HepG2 (cell line): Measurements from ENCODE around the gene CAMKK1. TPM values are rescaled to one million over a fixed set of nuclear protein-coding genes. Genes with fewer than 3 reads are reported as not detected.
A peak's percentile ranks its signal among the peaks of the same experiment; 100 is the strongest.

ENCODE experiments used
- CREM ChIP-seq, 2 experiments: sonication (generic) in 1 of 2; formaldehyde crosslinking in 1 of 2; IDR thresholded peaks; 2 replicates each; pipeline versions ENCODE4 v1.4.0 to v1.6.1; 2016 to 2020; ENCODE audit warnings: antibody characterized with exemption in 1 of 2, mild to moderate bottlenecking in 1 of 2, missing genetic modification reagents in 1 of 2
- FOXO1 ChIP-seq: sonication (generic); formaldehyde crosslinking; IDR thresholded peaks from 2 replicates; pipeline ENCODE4 v1.4.0; 2020; ENCODE audit warnings: missing genetic modification reagents
- KDM4B ChIP-seq: sonication (generic); formaldehyde crosslinking; IDR thresholded peaks from 2 replicates; pipeline ENCODE4 v1.4.0; 2020; ENCODE audit warnings: missing genetic modification reagents
- KMT2A ChIP-seq: sonication (generic); formaldehyde crosslinking; IDR thresholded peaks from 2 replicates; pipeline ENCODE4 v1.4.0; 2020; ENCODE audit warnings: missing genetic modification reagents
- LCORL ChIP-seq, 2 experiments: fragments of 450-650 bp in 1 of 2; sonication (generic) in 1 of 2; formaldehyde crosslinking in 1 of 2; IDR thresholded peaks; 2 replicates each; pipeline versions ENCODE4 v1.5.0 to v1.6.1; 2017 to 2020; ENCODE audit warnings: antibody characterized with exemption in 1 of 2, missing genetic modification reagents in 1 of 2
- NFE2L2 ChIP-seq: fragments of 150-350 bp; IDR thresholded peaks from 2 replicates; pipeline ENCODE4 v1.6.1; 2014; ENCODE audit warnings: low read length
- SETDB1 ChIP-seq: sonication (generic); formaldehyde crosslinking; IDR thresholded peaks from 2 replicates; pipeline ENCODE4 v1.5.1; 2020; ENCODE audit warnings: missing genetic modification reagents, mild to moderate bottlenecking, borderline replicate concordance
- SKI ChIP-seq: fragments of 450-650 bp; IDR thresholded peaks from one replicate; pipeline ENCODE4 v1.6.1; 2018; ENCODE audit warnings: mild to moderate bottlenecking; ENCODE audit not compliant: partially characterized antibody
- ZNF432 ChIP-seq: sonication (generic); formaldehyde crosslinking; IDR thresholded peaks from 2 replicates; pipeline ENCODE4 v1.5.0; 2020; ENCODE audit warnings: missing genetic modification reagents, mild to moderate bottlenecking, borderline replicate concordance
- ZNF569 ChIP-seq: sonication (generic); formaldehyde crosslinking; IDR thresholded peaks from 2 replicates; pipeline ENCODE4 v1.5.0; 2020; ENCODE audit warnings: mild to moderate bottlenecking, missing genetic modification reagents, moderate library complexity, borderline replicate concordance
- ZNF614 ChIP-seq: IDR thresholded peaks from 2 replicates; pipeline ENCODE4 v1.6.1; 2018; ENCODE audit warnings: missing biosample characterization, missing genetic modification reagents, inconsistent platforms, borderline replicate concordance
- ZNF839 ChIP-seq: sonication (generic); formaldehyde crosslinking; IDR thresholded peaks from 2 replicates; pipeline ENCODE4 v1.4.0; 2020; ENCODE audit warnings: missing genetic modification reagents, mild to moderate bottlenecking, borderline replicate concordance
- polyA plus RNA-seq, 8 experiments: library from polyadenylated mRNA; depleted of rRNA in 3 of 8; stranded (reverse) in 7 of 8; unstranded in 1 of 8; fragments of >200 nt; fragmentation: Illumina TruSeq in 4 of 8; extraction: Trizol in 4 of 8; gene quantifications; 2 replicates each; pipeline versions ENCODE4 v1.2.1 to v1.2.3, GENCODE V29; 2011 to 2016; ENCODE audit warnings: low read depth in 4 of 8, missing spikeins in 1 of 8, mixed read lengths in 1 of 8; ENCODE audit not compliant: insufficient read depth in 1 of 8
- total RNA-seq, 5 experiments: library from RNA; depleted of rRNA; stranded (reverse); fragments of >200 nt; fragmentation: Illumina TruSeq; extraction: Trizol; gene quantifications; 2 replicates each; pipeline ENCODE4 v1.2.3, GENCODE V29; 2016; ENCODE audit warnings: low read depth in 1 of 5
- TF ChIP-seq, protein P1 (sequence below), 2 experiments: sonication (generic) in 1 of 2; formaldehyde crosslinking in 1 of 2; IDR thresholded peaks; 2 replicates each; pipeline versions ENCODE4 v1.4.0 to v1.6.1; 2018 to 2020; ENCODE audit warnings: missing genetic modification reagents in 2 of 2, borderline replicate concordance in 1 of 2, low read depth in 1 of 2, mild to moderate bottlenecking in 1 of 2, missing biosample characterization in 1 of 2
- TF ChIP-seq, protein P2 (sequence below): sonication (generic); formaldehyde crosslinking; IDR thresholded peaks from 2 replicates; pipeline ENCODE4 v1.4.0; 2020; ENCODE audit warnings: mild to moderate bottlenecking, missing genetic modification reagents
- TF ChIP-seq, protein P3 (sequence below): sonication (generic); formaldehyde crosslinking; IDR thresholded peaks from 2 replicates; pipeline ENCODE4 v1.4.0; 2020; ENCODE audit warnings: mild to moderate bottlenecking, low read depth, missing genetic modification reagents

Gene CAMKK1
- total and polyA plus RNA-seq, 2 of the 13 experiments (the other 11 are each of a cell fraction or from before 2014, with no cell fraction given): 1.5 to 1.6 TPM

DNA sequence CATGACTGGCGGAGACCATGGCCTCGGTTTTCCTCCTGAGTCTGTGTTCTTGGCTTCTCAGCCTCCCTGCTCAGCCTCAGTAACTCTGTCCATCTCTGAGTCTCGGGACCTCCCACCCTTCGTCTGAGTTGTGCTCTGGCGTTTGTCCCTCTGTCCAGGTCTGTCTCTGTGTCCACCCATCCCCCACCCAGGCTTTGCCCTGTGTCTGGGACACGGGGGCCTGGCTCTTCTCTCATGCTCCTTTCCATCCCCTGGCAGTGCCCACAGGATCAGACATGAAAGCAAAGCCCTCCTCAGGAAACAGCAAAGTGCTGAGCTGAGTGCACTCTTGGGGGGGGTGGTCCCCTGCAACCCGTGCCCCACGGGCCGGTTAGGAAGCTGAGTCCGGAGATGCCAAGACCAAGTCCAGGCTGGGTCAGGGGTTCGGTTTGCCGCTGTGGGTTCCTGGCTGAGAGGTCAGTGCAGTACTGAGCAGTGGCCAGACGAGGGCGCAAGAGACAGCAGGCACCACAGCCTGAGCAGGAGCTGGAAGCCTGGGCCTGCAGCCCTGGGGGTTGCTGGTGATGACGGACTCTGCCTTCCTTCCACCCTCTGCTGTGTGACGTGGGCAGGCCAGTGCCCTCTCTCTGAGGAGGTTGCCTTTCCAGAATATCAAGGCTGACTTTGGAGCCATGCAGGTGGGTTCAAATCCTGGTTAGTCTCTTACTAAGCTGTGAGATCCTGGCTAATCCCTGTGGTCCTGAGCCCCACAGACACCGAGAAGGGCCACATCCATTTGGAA lies 20.9 kb upstream of the CAMKK1 start (continued):
- TF ChIP-seq ZNF569 (no peak), LCORL (IDR thresholded peaks at IDR 0.05) (no peak), LCORL (CRISPR knock-in tag; IDR thresholded peaks at IDR 0.05) (no peak), SETDB1 (CRISPR knock-in tag) (no peak), ZNF839 (CRISPR knock-in tag) (no peak), SKI (no peak), ZNF614 (CRISPR knock-in tag) (0 out of 2 replicates have a peak, but pooled peaks have one; percentile 30), ZNF432 (CRISPR knock-in tag) (no peak), CREM (IDR thresholded peaks at IDR 0.05) (no peak; the same call in 1 of the 2 replicates), CREM (CRISPR knock-in tag; IDR thresholded peaks at IDR 0.05) (no peak), KDM4B (0 out of 2 replicates have a peak, but pooled peaks have one; percentile 55), KMT2A (CRISPR knock-in tag) (no peak), FOXO1 (CRISPR knock-in tag) (0 out of 2 replicates have a peak, but pooled peaks have one; percentile 18), NFE2L2 (no peak)
- TF ChIP-seq, protein P1, sequence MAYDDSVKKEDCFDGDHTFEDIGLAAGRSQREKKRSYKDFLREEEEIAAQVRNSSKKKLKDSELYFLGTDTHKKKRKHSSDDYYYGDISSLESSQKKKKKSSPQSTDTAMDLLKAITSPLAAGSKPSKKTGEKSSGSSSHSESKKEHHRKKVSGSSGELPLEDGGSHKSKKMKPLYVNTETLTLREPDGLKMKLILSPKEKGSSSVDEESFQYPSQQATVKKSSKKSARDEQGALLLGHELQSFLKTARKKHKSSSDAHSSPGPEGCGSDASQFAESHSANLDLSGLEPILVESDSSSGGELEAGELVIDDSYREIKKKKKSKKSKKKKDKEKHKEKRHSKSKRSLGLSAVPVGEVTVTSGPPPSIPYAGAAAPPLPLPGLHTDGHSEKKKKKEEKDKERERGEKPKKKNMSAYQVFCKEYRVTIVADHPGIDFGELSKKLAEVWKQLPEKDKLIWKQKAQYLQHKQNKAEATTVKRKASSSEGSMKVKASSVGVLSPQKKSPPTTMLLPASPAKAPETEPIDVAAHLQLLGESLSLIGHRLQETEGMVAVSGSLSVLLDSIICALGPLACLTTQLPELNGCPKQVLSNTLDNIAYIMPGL (CRISPR knock-in tag; IDR thresholded peaks at IDR 0.05; ENCODE audit: borderline replicate concordance in 1 of 2, low read depth in 1 of 2): 0 out of 4 replicates have a peak, but pooled peaks of 1 of the 2 experiments have one; percentile 47
- TF ChIP-seq, protein P2, sequence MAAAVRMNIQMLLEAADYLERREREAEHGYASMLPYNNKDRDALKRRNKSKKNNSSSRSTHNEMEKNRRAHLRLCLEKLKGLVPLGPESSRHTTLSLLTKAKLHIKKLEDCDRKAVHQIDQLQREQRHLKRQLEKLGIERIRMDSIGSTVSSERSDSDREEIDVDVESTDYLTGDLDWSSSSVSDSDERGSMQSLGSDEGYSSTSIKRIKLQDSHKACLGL (CRISPR knock-in tag): no peak
- TF ChIP-seq, protein P3, sequence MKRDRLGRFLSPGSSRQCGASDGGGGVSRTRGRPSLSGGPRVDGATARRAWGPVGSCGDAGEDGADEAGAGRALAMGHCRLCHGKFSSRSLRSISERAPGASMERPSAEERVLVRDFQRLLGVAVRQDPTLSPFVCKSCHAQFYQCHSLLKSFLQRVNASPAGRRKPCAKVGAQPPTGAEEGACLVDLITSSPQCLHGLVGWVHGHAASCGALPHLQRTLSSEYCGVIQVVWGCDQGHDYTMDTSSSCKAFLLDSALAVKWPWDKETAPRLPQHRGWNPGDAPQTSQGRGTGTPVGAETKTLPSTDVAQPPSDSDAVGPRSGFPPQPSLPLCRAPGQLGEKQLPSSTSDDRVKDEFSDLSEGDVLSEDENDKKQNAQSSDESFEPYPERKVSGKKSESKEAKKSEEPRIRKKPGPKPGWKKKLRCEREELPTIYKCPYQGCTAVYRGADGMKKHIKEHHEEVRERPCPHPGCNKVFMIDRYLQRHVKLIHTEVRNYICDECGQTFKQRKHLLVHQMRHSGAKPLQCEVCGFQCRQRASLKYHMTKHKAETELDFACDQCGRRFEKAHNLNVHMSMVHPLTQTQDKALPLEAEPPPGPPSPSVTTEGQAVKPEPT (CRISPR knock-in tag): no peak
